ENCODE data around the gene FAM53B.
A peak's percentile ranks its signal among the peaks of the same experiment; 100 is the strongest.
"Not testable (repeated sequence)": the region's sequence is repeated elsewhere in the genome, so short reads cannot be mapped to it uniquely, and the experiment has no call there.

Gene FAM53B

GRCh38 chr10:124594240-124594639 is 149.9 kb downstream of the FAM53B start:
- DNase-seq, result no peak

DNA sequence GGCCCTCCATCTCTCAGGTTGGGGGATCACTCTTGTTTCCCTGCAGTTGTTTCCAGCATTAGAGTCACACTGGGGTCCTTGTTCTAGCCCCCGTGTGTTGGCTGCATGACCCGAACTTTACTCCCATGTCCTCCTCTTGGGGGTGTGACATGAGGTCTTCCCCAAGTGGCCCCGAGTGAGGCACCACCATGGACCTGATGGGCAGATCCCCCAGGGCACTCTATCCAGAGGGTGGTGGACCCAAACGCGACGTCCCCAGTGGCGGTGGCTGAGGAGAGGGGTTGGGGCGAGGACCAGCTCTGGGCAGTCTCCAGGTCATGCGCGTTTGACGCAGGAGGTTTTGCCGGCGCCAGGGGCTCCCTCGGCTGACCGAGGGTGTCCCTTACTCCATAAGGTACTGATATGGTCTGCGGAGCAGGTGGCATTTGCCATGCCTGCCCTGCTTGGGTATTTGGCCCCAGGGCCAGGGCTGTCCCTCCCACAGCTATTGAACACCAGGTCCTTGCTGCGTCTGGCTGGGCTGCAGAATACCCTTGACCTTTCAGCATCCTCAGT is 150.7 kb downstream of the FAM53B start:
- DNase-seq, result no peak

DNA sequence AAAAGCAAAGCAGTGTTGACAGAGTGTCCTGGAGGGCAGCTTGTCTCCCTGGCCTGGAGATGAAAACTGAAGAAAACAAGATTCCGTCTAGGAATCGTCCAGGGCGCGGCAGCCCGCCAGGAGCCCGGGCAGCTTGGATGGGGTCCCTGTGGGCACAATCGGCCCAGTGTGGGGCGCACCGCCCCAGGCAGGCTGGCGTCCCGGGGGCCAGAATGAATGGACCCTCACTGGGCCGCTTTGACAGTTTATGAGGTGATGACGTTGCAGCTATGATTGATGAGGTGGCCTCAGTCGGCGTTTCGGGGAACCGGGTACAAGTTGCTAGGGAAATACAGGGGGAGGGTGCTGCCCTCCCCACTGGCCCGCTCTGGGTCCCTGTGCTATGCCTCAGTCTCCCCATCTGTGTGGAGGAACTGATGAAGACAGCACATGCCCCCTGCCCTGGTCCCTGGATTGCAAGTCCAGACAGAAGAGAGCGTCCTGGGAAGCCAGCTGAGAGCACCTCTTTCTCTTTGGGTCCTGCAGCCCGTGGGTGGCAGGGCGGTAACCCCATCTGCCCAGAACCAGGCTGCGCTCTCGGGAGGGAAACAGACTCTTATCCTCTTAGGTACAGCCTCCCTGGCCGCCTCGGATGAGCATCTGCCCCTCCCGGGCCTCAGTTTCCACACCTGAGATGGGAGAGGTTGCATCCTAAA is 151.3 kb downstream of the FAM53B start:
- DNase-seq, result no peak

DNA sequence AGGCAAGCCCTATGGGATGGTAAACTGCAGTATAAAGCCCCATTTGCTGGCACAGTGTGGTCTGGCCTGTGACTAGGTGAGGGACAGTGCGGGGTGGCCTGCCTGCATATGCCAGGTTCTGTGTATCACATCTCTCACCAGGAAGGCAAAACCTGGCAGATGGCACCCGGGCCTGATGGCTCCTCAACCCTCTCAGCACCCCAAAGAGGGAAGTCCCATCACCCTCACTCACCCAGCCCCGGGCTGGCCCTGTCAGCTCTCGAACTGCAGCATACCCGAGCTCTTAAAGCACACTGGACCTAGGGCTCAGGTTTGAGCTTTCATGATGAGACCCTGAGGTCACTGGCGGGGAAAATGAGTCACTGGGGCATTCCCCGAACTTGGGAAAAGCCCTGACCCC is 152.1 kb downstream of the FAM53B start:
- DNase-seq, result no peak

DNA sequence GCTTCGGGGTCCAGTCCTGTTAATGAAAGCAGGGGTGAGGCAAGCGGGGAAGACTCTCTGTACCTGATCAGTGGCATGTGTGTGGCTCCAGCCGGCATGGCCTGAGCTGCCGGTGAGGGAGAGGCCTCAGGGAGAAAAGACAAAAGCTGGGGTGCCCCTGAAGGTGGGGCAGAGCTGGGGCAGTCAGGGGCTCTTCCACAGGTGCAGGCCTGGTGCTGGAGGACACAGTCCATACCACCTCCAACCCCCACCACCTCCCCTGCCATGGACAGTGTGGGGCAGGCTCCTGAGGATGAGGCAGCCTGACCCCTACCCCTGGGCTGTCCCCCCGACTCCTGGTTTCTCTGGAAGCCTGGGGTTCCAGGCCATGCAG is 153.1 kb downstream of the FAM53B start:
- no peak for DNase-seq

DNA sequence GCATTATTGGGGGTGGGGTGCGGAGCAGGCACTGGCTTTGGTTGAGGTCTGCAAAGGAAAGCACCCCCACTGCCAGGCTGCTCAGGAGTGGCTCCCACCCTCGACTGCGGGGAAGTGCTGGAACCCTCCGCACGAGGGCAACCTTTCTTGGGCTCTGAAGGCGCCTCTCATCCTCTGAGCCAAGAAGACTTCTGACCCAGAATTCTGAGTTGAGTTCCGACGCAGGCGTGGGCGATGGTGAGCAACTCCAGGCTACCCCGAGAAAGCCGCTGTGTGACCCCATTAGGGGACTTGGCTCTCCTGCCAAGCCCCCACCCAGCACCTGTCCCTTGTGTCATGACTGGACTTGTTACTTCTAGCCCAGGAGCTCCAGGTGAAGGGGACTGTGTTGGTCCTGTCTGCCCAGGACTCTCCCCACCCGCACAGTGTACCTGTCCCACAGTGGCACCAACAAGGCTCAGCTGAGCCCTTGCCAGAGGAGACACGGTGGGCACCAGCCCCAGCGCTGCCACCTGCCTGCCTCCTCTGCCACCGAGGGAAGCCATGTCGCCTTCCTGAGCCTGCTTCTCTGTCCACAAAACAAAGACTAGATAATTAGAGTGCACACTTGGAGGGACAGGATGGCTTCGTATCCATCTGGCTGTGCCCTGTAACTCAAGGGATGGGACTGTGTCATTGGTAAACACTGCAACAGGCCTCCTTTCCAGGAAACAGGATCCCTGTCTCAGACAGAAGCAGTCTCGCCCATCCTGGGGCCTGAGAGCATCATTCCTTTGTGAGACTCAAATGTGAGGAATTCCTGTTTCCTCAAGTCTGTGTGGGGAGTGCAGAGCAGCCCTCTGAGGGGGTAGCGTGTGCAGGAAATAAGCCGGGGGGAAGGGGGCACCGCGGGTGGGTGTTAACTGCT is 153.7 kb downstream of the FAM53B start:
- DNase-seq, result no peak

GRCh38 chr10:124589491-124590041 is 154.6 kb downstream of the FAM53B start:
- peak; percentile 0 for DNase-seq

DNA sequence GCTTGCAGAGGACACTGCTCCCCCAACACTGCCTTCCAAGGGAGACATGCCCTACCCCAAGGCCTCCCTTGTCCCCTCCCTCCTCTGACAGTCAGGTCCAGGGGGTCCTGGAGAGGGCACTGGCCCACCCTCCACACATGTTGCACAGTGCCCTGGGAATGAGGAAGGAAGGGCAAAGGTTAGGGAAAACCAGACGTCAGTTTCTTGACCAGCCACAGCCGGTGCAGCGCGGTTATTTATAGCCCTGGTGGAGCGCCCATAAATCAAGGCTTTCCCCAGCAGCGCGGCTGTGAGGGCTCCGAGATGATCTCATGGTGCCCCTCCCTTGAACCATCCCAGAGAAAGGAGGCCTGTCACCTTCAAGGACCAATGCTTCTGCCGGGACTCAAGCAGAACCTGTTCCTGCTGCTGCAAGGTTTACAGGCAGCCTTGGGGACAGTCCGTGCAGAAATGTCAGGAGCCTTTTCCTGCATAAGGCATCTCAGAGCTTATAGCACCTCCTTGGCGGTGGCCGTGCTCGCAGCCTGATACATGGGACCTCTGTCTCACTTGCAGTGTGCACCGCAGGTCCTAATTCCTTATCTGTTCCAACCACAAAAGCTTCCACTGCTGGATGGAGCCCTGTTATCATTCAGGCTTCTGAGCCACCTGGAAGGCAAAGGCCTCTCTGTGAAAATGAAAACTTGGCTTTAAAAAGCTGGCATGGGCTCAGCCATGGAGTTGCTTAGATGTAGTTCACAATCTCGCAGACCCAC is 155.3 kb downstream of the FAM53B start:
- DNase-seq, result no peak

- not testable (repeated sequence) for DNase-seq
These were observed 155.8 kb downstream of the FAM53B start for GRCh38 chr10:124588341-124588735.

DNA sequence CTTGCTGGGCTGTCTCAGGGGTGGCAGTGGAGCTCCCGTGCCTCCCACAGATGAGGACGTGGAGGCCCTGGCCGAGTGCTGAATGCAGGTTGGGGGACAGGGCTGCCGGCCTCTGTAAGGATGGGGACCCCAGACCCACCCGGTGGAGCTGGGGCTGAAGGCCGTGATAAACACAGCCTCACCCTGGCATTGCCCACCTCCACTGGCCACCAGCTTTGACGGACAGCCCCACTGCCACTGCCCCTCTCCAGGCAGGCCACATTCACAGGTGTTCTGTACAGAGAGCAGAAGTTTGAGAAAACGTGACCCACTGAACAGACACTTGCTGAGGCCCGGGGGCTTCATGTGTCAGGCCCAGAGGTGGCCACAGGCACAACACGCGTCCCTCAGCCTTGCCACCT is 156.4 kb downstream of the FAM53B start:
- no peak for DNase-seq

DNA sequence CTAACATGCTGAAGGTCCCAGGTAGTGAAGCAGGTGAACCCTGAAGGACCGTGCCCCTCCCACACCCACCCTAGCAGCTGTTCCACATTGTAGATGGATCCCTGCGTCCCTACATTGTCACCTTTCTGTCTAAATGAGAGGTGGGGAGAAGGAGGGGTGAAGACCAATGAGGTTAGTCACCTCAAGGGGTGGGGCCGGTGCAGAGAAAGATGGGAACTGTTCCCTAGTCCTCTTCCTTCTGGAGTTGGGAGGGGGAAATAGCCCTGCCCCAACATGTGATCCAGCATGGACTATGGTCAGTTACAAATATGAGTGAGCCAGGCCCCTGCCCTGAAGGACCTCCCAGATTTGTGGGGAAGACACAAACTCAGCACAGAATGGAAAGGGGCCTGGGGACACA is 158.0 kb downstream of the FAM53B start:
- DNase-seq, result no peak

GRCh38 chr10:124579011-124579399 is 165.2 kb downstream of the FAM53B start:
- no peak for DNase-seq

DNA sequence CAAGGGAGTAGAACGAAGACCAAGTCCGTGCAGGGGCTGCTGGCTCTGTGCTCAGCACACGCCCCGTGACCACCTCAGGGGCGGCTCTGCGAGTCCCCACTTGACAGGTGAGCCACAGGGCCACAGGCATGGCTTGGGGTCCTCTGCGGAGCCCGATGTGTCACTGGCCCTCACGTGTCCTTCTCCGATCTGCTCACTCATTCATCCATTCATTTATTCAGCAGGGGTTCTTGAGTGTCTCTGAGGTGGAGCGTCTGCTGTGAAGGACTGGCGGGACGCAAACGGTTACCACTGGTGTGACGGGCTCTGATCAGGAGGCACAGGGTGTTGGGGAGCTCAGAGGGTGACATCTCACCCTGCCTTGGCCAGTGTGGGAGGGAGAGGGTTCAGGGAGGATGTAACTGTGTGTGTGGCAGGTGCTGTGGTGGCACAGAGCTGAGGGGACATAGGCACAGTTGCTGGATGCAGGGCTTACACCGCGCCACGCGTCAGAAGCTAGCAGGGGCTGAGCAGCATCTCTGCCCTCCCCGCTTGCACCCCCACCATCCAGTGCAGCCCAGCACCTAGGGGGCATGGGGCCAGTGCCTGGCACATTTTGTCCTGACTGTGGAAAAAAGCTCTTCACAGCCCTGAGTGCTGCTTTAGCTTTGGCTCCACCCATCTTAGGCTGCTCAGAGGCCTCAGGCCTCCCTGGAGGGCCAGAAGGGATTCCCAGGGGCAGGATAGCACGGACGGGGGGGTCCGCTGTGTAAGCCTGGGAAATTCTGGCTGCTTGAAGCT is 165.8 kb downstream of the FAM53B start:
- no peak for DNase-seq

- no peak for DNase-seq
These were observed 166.5 kb downstream of the FAM53B start for GRCh38 chr10:124577651-124578050.

GRCh38 chr10:124576526-124577420 is 167.4 kb downstream of the FAM53B start:
- DNase-seq, result no peak

DNA sequence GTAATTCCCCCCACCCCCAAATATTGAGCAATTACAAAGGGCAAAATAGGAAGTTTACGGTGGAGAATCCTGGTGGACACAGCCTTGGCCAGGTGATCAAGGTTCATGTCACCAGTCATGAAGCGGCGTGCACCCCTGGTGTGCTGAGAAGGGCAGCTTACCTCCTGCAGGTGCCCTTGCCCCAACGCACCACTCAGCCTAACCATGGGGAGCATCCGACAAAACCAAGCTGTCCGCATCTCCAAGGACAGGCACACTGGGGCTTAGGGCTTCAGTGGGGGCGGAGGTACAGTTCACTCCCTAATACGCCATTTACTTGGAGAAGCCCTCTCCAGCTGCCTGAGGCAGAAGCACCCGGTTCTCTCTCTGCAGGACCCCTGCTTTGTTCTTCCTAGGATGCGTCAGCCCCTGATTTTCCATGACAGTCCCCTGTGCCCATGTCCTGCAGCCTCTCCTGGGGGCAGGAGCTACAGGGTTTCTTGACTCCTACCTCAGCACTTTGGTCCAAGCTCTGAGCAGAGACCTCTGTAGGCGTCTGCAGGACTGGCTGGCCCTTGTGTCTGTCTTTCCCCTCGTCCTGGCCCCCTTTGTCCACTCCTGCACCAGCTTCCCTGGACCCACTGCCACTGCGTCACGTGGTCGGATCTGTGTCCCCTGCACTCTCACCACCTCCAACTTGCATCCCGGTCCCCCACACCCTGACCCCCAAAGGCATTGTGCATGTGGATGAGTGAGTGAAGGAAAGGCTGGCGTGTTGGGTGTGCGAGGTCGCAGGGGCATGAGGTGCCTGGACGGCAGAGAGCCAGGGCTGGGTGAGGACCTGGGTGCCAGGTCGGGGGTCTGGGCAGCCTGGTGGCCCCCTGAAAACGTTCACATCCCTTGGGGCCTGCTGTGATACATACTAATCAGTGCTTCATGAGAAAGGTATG is 168.8 kb downstream of the FAM53B start:
- DNase-seq, result no peak

DNA sequence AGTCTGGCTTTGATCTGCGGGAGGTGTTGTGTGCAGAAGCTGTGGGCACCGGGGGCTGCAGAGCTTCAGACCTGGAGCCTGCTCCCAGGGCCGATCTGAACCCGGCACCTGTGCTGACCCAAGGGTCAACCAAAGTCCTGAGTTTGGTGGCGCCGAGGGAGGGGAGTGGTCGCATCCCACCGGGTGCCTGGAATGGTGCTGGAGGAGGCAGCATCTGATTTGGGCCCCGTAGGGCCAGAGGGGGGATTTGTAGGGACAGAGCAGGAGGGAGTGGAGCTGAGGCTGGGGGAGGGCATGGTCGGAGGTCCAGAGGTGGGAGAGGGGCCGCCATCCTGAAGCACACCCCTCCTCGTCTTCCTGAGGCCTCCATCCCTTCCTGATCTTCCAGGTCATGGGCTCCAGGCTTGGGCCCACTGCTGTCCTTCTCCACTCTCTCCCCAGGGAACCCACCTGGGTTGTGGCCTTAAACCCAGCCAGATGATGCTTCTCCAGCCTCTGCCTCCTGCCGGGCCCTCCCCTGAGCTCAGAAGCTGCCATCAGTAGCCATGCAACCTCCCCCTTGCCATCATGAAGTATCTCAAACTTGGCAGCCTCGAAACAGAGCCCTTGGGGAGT is 169.6 kb downstream of the FAM53B start:
- no peak for DNase-seq

- no peak for DNase-seq
These were observed 170.3 kb downstream of the FAM53B start for GRCh38 chr10:124573726-124574455.

DNA sequence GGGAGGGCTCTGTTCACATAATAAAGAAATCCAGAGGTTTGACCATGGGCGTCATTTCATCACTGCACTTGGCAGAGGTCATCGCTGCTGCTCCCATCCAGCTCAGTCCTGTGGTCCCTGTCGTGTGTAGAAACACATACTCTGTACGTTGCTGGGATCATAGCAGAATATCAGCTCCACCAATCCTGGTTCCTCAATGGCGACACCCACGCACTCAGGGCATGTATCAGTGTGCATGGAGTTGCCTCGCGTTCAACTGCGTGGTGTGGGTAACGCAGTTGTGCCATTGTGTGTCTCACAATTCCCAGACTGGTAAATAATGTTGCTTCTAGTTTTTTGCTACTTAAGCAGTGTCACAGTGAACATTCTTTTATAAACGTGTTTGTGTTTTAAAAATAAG is 171.4 kb downstream of the FAM53B start:
- no peak for DNase-seq
